Endothelial cell of hepatic sinusoid (primary cell): ENCODE data around the gene SCLT1.

Experiments used
- in situ Hi-C: cut with HindIII; loops from 2 replicates; pipeline ENCODE4 v1.10.0; 2017; ENCODE audit warnings: low sequenced_read_pairs

The SCLT1 gene

DNA sequence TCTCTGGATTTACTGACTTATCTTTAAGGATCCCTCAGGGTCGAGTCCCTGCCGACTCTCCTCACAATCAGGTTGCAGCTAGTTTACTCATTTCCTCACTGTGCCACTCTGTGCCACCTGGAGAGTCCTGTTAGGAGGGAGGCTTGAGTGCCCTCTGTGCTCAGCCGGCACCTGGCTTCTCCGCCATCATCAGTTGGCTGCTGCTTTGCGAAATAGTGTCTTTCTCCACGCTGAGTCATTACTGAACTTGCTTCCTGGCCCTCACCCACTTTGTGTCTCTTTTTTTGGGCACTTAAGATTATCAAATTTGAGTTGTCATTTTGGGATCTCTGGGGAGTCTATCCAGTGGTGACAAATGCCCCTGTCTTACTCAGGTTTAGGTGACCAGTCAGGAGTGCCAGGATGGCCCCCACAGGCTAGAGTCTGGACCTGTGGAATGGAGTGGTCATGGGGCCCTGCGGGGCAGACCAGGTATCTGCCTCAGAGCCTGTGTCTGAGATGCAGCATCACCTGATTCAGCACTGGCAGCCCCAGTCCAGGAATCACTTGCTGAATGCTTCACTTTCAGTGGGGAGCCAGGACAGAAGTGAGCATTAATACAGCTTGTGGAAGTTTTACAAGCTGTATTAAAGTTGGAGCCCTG is 246.1 kb downstream of the SCLT1 start:
- in situ Hi-C loops: loop anchor here (10.0 kb wide), 1 partner anchor 292 kb away; no protein-coding TSS in a partner anchor

DNA sequence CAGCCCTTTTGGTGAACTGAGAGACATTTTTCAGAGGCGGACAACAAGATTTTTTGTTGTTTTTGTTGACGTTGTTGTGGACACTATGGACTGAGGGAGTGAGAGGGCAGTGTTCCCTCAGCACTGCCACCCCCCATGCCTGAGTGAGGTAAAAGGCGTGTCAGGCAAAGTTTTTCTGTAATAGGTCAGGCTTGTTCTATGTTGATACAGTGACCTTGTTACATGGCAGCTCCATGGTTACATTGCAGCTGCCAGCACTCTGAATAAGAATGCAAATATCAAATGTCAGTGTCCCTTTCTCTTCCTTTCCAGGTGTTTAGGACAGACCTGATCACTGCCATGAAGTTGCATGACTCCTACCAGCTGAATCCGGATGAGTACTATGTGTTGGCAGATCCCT is 247.3 kb downstream of the SCLT1 start:
- in situ Hi-C loops: loop anchor here (10.0 kb wide), 1 partner anchor 291 kb away; no protein-coding TSS in a partner anchor

DNA sequence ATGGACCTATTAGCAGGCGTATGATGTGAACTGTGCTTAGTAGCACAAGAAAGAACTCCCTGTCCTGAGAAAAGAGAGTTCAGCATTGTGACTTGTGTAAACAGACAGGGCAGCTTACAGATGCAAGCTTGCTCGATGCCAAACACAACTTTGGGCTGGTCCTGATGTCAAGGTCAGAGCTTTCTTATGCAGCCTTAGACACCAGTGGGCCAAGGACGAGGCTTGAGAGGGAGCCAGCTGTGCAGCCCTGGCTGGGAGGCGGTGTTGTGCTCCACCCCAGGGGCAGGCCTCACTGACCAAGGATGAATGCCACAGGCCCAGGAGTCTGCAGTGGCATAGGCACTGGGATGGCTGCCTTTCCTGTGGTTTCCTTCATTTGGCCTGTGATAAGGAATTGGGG is 248.4 kb downstream of the SCLT1 start:
- in situ Hi-C loops: loop anchor here (10.0 kb wide), 1 partner anchor 290 kb away; no protein-coding TSS in a partner anchor

DNA sequence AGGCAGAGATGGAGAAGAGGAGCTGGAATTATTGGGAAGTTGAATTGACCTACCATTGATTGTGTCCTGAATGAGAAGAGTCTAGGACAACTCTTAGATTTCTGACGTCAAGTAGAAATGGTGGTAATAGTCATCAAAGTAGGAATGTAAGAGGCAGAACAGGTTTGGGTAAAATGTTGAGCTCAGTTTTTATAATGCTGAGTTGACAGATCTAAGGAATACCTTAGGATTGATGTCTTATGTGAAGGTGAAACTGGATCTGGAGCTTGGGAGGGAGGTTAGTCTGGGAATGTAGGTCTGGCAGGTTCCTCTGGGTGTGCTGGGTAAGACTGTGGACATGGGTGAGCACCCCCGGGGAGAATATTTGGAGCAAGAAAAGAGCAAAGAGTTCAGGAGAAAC is 251.9 kb downstream of the SCLT1 start:
- in situ Hi-C loops: loop anchor here (10.0 kb wide), 1 partner anchor 287 kb away; no protein-coding TSS in a partner anchor

DNA sequence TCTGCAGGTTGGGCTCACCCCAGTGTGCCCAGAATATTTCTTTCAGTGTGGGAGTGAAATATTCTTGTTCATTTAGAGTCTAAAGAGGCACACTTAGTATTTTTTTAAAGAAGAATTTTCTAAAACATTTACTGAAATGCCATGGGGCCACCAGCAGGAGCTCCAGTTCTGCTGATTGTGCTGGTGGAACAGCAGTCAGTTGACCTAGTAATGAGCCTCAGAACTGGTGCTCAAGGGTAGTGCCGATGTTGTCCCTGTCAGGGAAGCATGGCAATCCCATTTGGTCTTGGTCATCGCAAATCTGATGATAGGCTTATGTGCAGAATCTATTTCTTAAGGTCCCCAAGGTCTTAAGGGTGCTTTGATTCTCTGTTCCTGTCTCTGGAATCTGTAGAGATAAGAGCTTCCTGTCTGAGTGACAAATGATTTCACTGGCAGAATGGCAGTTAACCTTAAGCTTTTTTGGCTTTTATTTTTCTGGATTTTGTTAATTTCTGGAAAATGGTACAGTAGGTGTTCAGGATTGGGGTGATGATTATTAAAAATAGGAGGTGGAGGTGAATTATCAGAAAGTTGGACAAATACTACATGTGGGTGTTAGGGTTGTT is 252.5 kb downstream of the SCLT1 start:
- in situ Hi-C loops: loop anchor here (10.0 kb wide), 1 partner anchor 286 kb away; no protein-coding TSS in a partner anchor

DNA sequence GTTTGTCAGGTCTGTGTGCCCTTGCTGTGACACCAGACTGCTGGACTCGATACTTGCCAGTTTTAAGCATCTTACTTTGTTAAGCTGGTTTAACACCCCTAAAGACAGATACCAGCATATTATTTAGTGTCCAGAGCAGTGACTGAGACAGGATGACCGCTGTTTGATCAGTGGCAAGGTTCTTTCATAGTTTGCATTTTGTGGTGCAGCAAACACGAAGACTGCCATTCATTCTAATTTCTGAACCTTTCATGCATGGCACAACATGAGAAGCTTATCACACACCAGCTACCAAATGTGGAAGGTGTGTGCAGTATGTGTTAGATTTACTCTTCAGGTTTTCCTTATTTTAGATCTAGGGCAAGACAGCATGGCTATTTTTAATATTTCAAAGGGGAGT is 255.7 kb downstream of the SCLT1 start:
- in situ Hi-C loops: no loop called here

DNA sequence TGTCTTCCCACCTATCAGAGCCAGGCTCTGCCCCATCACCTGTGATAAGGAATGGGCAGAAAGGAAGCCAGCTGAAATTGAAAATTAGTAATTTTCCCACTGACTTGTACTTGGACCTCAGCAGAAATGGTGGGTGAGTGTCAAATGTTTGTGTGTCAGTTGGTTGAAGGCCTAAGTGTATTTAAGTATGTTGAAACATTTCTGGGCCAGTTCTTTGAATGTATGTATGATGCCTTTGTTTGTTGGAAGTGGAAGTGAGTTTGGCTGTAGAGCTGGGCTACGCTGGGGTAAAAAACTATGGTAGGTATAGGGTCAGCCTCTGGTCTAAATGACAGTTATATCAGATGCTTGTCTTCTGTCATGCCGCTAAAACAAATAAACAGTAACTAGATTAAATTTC is 256.1 kb downstream of the SCLT1 start:
- in situ Hi-C loops: no loop called here

DNA sequence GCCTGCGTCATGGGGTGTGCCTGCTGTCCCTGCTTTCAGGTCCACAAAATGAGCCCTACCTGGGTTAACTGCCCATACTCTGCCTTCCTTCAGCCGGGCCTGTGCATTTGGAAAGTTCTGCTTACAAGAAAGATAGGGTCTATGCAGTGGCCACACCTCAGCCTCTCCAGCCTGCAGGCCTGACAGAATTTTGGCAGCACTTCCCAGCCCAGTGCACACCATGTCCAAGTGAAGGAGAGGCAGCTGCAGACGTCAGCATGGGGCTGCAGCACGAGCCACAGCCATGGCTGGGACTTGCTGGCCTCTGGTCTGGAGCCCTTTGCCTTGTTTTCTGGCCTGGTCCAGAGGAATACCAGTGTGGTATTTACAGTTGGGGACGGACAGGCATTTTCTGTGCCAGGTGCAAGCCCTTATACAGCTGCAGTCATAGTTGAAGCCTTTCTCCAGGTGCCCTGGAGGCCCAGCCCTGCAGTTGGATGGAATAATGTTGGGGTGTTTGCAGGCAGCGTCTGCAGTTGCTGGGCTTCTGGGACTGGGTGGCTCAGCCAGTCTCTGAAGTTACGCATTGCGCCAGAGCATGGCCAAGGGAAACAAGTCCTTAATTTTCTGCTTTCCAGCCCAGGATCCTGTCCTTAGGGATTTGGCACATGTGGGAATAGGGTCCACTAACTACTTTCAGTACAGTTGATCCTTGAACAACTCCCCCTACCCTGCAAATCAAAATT is 257.7 kb downstream of the SCLT1 start:
- in situ Hi-C loops: no loop called here
